A673 (cell line): ENCODE results near the gene TAPBP. TPM values are rescaled to one million over a fixed set of nuclear protein-coding genes. Genes with fewer than 3 reads are reported as not detected.
A peak's percentile ranks its signal among the peaks of the same experiment; 100 is the strongest.

Source experiments
- BruUV-seq: library from RNA; stranded (reverse); fragments of 400-500 nt; replicated peaks from 2 replicates; lab custom pipeline; 2021; lab: Mats Ljungman, UMichigan
- CTCF ChIA-PET: fragments of 300-600 bp; sonication (Branson Sonifier 250); formaldehyde crosslinking; loops from one replicate; lab custom pipeline; 2022; ENCODE audit warnings: antibody characterized with exemption; lab: Charles Lee
- POLR2A ChIA-PET: fragments of 300-600 bp; sonication (Branson Sonifier 250); formaldehyde crosslinking; loops from one replicate; lab custom pipeline; 2022; ENCODE audit warnings: antibody characterized with exemption; ENCODE audit not compliant: low non-redundant PET; lab: Charles Lee
- DNase-seq: peaks from one replicate; pipeline ENCODE4 v3.0.0-alpha.2; 2015; ENCODE audit warnings: low spot score
- H3K27ac ChIP-seq: fragments of 200-600 bp; sonication (generic); 2 replicates; pipeline ENCODE4 v1.5.1; 2016; ENCODE audit warnings: mixed run types, low read depth, mild to moderate bottlenecking, mixed read lengths, antibody characterized with exemption, low read length; ENCODE audit not compliant: poor library complexity, severe bottlenecking
- H3K27me3 ChIP-seq: fragments of 200-600 bp; sonication (generic); replicated peaks from 2 replicates; pipeline ENCODE4 v1.6.1; 2017; ENCODE audit warnings: mixed run types, low read depth, mild to moderate bottlenecking, mixed read lengths, antibody characterized with exemption, low read length; ENCODE audit not compliant: insufficient read depth, poor library complexity
- H3K36me3 ChIP-seq: fragments of 200-600 bp; sonication (generic); 2 replicates; pipeline ENCODE4 v1.6.1; 2016; ENCODE audit warnings: mixed run types, mild to moderate bottlenecking, mixed read lengths, antibody characterized with exemption, low read length; ENCODE audit not compliant: insufficient read depth, poor library complexity, severe bottlenecking
- H3K4me1 ChIP-seq: fragments of 200-600 bp; sonication (generic); 2 replicates; pipeline ENCODE4 v1.6.1; 2017; ENCODE audit warnings: mixed run types, mild to moderate bottlenecking, mixed read lengths, antibody characterized with exemption, low read length; ENCODE audit not compliant: insufficient read depth, poor library complexity, severe bottlenecking
- H3K4me3 ChIP-seq: fragments of 200-600 bp; sonication (generic); 2 replicates; pipeline ENCODE4 v1.5.1; 2016; ENCODE audit warnings: low read depth, mixed run types, mild to moderate bottlenecking, mixed read lengths, low read length; ENCODE audit not compliant: poor library complexity, severe bottlenecking
- H3K9me3 ChIP-seq: fragments of 200-600 bp; sonication (generic); 2 replicates; pipeline ENCODE4 v1.6.1; 2016; ENCODE audit warnings: mixed run types, low read depth, mild to moderate bottlenecking, mixed read lengths, antibody characterized with exemption, low read length; ENCODE audit not compliant: poor library complexity, severe bottlenecking
- EZH2 ChIP-seq: fragments of 200-600 bp; sonication (generic); IDR thresholded peaks from 2 replicates; pipeline ENCODE4 v1.6.1; 2017; ENCODE audit warnings: borderline replicate concordance, low read depth, mild to moderate bottlenecking, mixed read lengths, antibody characterized with exemption, low read length; ENCODE audit not compliant: poor library complexity, severe bottlenecking
- intact Hi-C: fragments of 100-400 bp; cut with micrococcal nuclease; formaldehyde crosslinking; loops from one replicate; pipeline ENCODE4 v1.10.0; 2022; ENCODE audit not compliant: unreplicated experiment
- total RNA-seq: library from RNA; stranded (reverse); gene quantifications from 2 replicates; pipeline ENCODE4 v1.2.3, GENCODE V29; 2021
- TF ChIP-seq, protein P1 (sequence below): fragments of 300-800, 200-600 bp; sonication (generic); conservative IDR thresholded peaks from 2 replicates; pipeline ENCODE4 v1.5.1; 2017; ENCODE audit warnings: low read depth, mild to moderate bottlenecking, antibody characterized with exemption, low read length, moderate library complexity, mixed read lengths

Gene TAPBP
- total RNA-seq, 1 experiment from 2014 or later, result 87.8 TPM

DNA sequence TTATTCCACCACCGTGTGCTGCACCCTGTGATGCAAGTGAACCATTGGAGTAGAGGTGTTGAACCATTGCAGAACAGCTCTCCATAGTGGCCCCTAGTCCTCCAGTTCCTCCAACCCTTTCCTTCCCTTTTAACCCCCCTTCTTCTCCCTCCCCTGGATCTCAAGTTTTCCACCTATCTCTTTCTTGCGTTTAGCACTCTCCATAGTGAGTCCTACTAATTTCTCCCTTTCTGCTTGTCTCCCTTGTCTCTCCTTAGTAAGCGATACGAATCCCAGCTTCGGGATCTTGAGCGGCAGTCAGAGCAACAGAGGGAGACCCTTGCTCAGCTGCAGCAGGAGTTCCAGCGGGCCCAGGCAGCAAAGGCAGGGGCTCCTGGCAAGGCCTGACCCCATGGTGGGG lies 23.4 kb downstream of the TAPBP start:
- CTCF ChIA-PET, result no interaction called here
- DNase-seq, result no peak
- peak overlapping the region; percentile 67 for H3K27ac ChIP-seq
- H3K4me1 ChIP-seq, result peaks cover 16% of the 10 kb centered on the region
- no peak for TF ChIP-seq EZH2
- TF ChIP-seq, protein P1, sequence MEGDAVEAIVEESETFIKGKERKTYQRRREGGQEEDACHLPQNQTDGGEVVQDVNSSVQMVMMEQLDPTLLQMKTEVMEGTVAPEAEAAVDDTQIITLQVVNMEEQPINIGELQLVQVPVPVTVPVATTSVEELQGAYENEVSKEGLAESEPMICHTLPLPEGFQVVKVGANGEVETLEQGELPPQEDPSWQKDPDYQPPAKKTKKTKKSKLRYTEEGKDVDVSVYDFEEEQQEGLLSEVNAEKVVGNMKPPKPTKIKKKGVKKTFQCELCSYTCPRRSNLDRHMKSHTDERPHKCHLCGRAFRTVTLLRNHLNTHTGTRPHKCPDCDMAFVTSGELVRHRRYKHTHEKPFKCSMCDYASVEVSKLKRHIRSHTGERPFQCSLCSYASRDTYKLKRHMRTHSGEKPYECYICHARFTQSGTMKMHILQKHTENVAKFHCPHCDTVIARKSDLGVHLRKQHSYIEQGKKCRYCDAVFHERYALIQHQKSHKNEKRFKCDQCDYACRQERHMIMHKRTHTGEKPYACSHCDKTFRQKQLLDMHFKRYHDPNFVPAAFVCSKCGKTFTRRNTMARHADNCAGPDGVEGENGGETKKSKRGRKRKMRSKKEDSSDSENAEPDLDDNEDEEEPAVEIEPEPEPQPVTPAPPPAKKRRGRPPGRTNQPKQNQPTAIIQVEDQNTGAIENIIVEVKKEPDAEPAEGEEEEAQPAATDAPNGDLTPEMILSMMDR, result no peak
- H3K36me3 ChIP-seq, result peaks cover 26% of the 10 kb centered on the region
- BruUV-seq, result no TSS peak
- peak overlapping the region; percentile 74 for H3K4me3 ChIP-seq
- H3K9me3 ChIP-seq, result no peaks in the 10 kb centered on the region
- POLR2A ChIA-PET, result no interaction called here
- intact Hi-C loops, result no loop called here
- H3K27me3 ChIP-seq, result no peaks in the 10 kb centered on the region

DNA sequence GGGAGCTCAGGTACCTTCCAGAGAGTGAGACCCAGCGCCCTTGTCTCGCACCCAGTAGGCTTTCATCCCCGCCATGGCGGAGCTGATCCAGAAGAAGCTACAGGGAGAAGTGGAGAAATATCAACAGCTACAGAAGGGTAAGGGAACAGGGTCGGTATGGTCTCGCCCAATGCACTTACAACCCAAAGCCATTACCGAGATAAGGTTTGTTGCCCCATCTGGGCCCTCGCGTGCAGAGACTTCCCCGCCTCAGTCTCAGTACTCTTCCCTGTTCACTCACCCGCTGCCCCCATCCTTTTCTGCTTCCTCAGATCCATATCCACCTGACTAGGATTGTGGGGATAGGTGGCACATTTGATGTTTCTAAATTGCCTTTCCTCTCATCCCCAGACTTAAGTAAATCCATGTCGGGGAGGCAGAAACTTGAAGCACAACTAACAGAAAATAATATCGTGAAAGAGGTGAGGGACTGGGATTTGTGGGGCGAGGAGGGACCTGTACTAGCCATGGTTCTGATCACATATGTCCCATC lies 24.0 kb downstream of the TAPBP start:
- peak overlapping the region; percentile 67 for H3K27ac ChIP-seq
- CTCF ChIA-PET, result interaction anchor here (1.0 to 1.2 kb wide), 2 partner anchors 10 to 12 kb away, joined by 5 read pairs; partner anchors contain the start of genes B3GALT4 and RGL2
- no peaks in the 10 kb centered on the region for H3K9me3 ChIP-seq
- H3K36me3 ChIP-seq, result peaks cover 27% of the 10 kb centered on the region
- intact Hi-C loops, result no loop called here
- no peak for DNase-seq
- no peaks in the 10 kb centered on the region for H3K27me3 ChIP-seq
- no peak for TF ChIP-seq EZH2
- TF ChIP-seq, protein P1, result no peak
- H3K4me3 ChIP-seq, result peak overlapping the region; percentile 74
- TSS peak; percentile 92 for BruUV-seq
- H3K4me1 ChIP-seq, result peaks cover 16% of the 10 kb centered on the region
- POLR2A ChIA-PET, result no interaction called here

DNA sequence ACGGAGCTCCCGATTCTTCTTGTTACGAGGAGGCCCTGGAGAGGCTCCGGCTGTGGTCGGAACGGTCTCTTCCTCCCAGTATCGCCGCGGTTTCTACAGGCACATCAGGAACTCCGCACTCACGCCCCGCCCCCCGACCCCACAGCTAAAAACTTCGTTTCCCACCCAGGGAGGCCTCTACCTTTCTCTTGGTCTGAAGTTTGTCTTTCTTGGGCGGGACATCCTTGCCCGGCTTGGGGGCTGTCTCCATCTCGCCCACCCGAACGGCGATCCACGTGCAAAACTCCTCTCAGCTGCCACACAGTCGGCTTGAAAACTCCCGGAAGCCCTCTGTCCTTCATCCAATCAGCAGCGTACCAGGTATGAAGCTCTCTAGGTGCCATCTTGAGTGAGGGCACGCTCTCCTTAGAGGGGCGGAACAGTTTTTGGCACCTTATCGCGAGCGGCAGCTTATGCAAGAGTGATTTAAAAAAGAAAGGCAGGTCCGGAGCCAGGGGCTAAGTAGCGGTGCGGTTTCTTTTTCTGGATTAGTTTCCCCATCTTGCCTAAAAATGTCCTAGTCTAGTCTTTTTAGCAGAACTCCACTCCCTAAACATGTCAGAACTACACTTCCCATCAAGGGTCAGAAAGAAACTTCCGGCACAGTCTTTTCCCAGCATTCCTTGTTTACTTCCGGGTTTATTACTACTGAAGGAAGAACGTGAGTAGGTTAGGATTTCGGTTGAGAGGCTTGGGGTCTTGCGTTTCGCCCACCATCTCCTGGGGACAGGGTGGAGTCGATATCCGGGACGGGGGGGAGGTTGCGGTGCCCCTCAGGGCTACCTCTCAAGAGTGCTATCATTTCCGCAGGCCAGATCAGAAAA lies 24.7 kb downstream of the TAPBP start, which contains the start of the genes PFDN6 and WDR46:
Gene PFDN6, plus strand, starts transcription at position 681 of the 863 bp plus-strand sequence. CDS start 256 bp downstream, outside the sequence.
Gene WDR46, minus strand, starts transcription at position 319 of the 863 bp plus-strand sequence. Its CDS starts 69 bp downstream, at position 250.
- peak; percentile 94 for DNase-seq
- Histone ChIP-seq H3K4me3 (peak within 1 kb of the TSS; percentile 74), H3K27me3 (no peaks in the 10 kb centered on the region), H3K9me3 (no peaks in the 10 kb centered on the region), H3K27ac (peak within 1 kb of the TSS; percentile 67), H3K4me1 (peaks cover 16% of the 10 kb centered on the region), H3K36me3 (peaks cover 34% of the 10 kb centered on the region)
- ChIA-PET POLR2A (interaction anchor here (1.1 kb wide), 1 partner anchor 18 kb away, joined by 3 read pairs; the partner anchor contains the start of genes RPS18 and VPS52), CTCF (interaction anchor here (0.5 to 1.2 kb wide), 3 partner anchors 10 to 451 kb away, joined by 4 to 5 read pairs (median 5); partner anchors contain the start of genes B3GALT4, RGL2 and TAP2)
- no TSS peak for BruUV-seq
- intact Hi-C loops, result no loop called here
- no peak for TF ChIP-seq EZH2
- TF ChIP-seq, protein P1, result no peak
